WTC11 (cell line): ENCODE measurements around the gene CLDN7. TPM values are rescaled to one million over a fixed set of nuclear protein-coding genes. Genes with fewer than 3 reads are reported as not detected.

Experiments
- ARID4B ChIP-seq: sonication (generic); formaldehyde crosslinking; IDR thresholded peaks from 2 replicates; pipeline ENCODE4 v1.8.0; 2023; ENCODE audit warnings: missing genetic modification reagents, mild to moderate bottlenecking, borderline replicate concordance
- ATF6 ChIP-seq: sonication (generic); formaldehyde crosslinking; IDR thresholded peaks from 2 replicates; pipeline ENCODE4 v1.8.1; 2023; ENCODE audit warnings: mild to moderate bottlenecking, missing genetic modification reagents
- CREM ChIP-seq: sonication (generic); formaldehyde crosslinking; IDR thresholded peaks from 2 replicates; pipeline ENCODE4 v1.8.1; 2022; ENCODE audit warnings: mild to moderate bottlenecking, missing genetic modification reagents, moderate library complexity
- E2F1 ChIP-seq: sonication (generic); formaldehyde crosslinking; IDR thresholded peaks from 2 replicates; pipeline ENCODE4 v1.8.0; 2022; ENCODE audit warnings: mild to moderate bottlenecking, missing genetic modification reagents
- E2F5 ChIP-seq: sonication (generic); formaldehyde crosslinking; IDR thresholded peaks from 2 replicates; pipeline ENCODE4 v1.8.1; 2022; ENCODE audit warnings: mild to moderate bottlenecking, moderate library complexity, missing genetic modification reagents
- EMX1 ChIP-seq: fragments of 250-450 bp; sonication (Bioruptor Pico); IDR thresholded peaks from 2 replicates; pipeline ENCODE4 v1.8.0; 2021; ENCODE audit warnings: mild to moderate bottlenecking
- FOXP4 ChIP-seq: sonication (generic); formaldehyde crosslinking; IDR thresholded peaks from 2 replicates; pipeline ENCODE4 v1.8.0; 2022; ENCODE audit warnings: mild to moderate bottlenecking, missing genetic modification reagents
- GABPB1 ChIP-seq: sonication (generic); formaldehyde crosslinking; IDR thresholded peaks from 2 replicates; pipeline ENCODE4 v1.8.1; 2023; ENCODE audit warnings: mild to moderate bottlenecking, missing genetic modification reagents
- GRHL2 ChIP-seq: fragments of 250-450 bp; sonication (Bioruptor Pico); IDR thresholded peaks from 2 replicates; pipeline ENCODE4 v1.8.0; 2022; ENCODE audit warnings: mild to moderate bottlenecking, moderate library complexity; ENCODE audit not compliant: insufficient replicate concordance, severe bottlenecking
- KAT7 ChIP-seq: sonication (generic); formaldehyde crosslinking; IDR thresholded peaks from 2 replicates; pipeline ENCODE4 v1.8.1; 2023; ENCODE audit warnings: missing genetic modification reagents, mild to moderate bottlenecking, borderline replicate concordance
- MLX ChIP-seq: sonication (generic); formaldehyde crosslinking; IDR thresholded peaks from 2 replicates; pipeline ENCODE4 v1.8.1; 2023; ENCODE audit warnings: mild to moderate bottlenecking, missing genetic modification reagents, moderate library complexity
- NR1H2 ChIP-seq: sonication (generic); formaldehyde crosslinking; IDR thresholded peaks from 2 replicates; pipeline ENCODE4 v1.9.0; 2021; ENCODE audit warnings: mild to moderate bottlenecking, moderate library complexity, missing genetic modification reagents
- NR2C2 ChIP-seq: sonication (generic); formaldehyde crosslinking; IDR thresholded peaks from 2 replicates; pipeline ENCODE4 v1.8.0; 2022; ENCODE audit warnings: mild to moderate bottlenecking, missing genetic modification reagents
- RELA ChIP-seq: sonication (generic); formaldehyde crosslinking; IDR thresholded peaks from 2 replicates; pipeline ENCODE4 v1.8.1; 2022; ENCODE audit warnings: missing genetic modification reagents, mild to moderate bottlenecking, borderline replicate concordance
- TEAD1 ChIP-seq: sonication (generic); formaldehyde crosslinking; IDR thresholded peaks from 2 replicates; pipeline ENCODE4 v1.8.0; 2022; ENCODE audit warnings: mild to moderate bottlenecking, missing genetic modification reagents
- TP53 ChIP-seq: sonication (generic); formaldehyde crosslinking; IDR thresholded peaks from 2 replicates; pipeline ENCODE4 v1.8.1; 2023; ENCODE audit warnings: mild to moderate bottlenecking, missing genetic modification reagents
- USF2 ChIP-seq: sonication (generic); formaldehyde crosslinking; IDR thresholded peaks from 2 replicates; pipeline ENCODE4 v1.8.1; 2023; ENCODE audit warnings: mild to moderate bottlenecking, missing genetic modification reagents, moderate library complexity
- ZNF121 ChIP-seq: sonication (generic); formaldehyde crosslinking; IDR thresholded peaks from 2 replicates; pipeline ENCODE4 v1.8.0; 2023; ENCODE audit warnings: missing genetic modification reagents
- ZNF219 ChIP-seq: sonication (generic); formaldehyde crosslinking; IDR thresholded peaks from 2 replicates; pipeline ENCODE4 v1.8.0; 2023; ENCODE audit warnings: missing genetic modification reagents, mild to moderate bottlenecking, borderline replicate concordance
- ZNF317 ChIP-seq: sonication (generic); formaldehyde crosslinking; IDR thresholded peaks from 2 replicates; pipeline ENCODE4 v1.8.1; 2023; ENCODE audit warnings: low read depth, mild to moderate bottlenecking, moderate library complexity, missing genetic modification reagents, borderline replicate concordance
- ZNF423 ChIP-seq: fragments of 250-450 bp; sonication (Bioruptor Pico); IDR thresholded peaks from 2 replicates; pipeline ENCODE4 v2.1.2; 2022; ENCODE audit warnings: mild to moderate bottlenecking, moderate library complexity
- ZNF425 ChIP-seq: fragments of 250-450 bp; sonication (Bioruptor Pico); conservative IDR thresholded peaks from 2 replicates; pipeline ENCODE4 v1.9.0; 2021; ENCODE audit warnings: mild to moderate bottlenecking
- total RNA-seq: library from RNA; stranded (reverse); gene quantifications from 3 replicates; pipeline ENCODE4 v1.2.3, GENCODE V29; 2021

CLDN7 gene
- total RNA-seq, 1 experiment from 2014 or later, result 136 TPM

GRCh38 chr17:7234083-7234951 lies 28.0 kb downstream of the CLDN7 start, which contains the start of gene DVL2 (continued):
- no peak for TF ChIP-seq ATF6 (CRISPR knock-in tag)
- peak; percentile 88 for TF ChIP-seq EMX1 (CRISPR knock-in tag)
- TF ChIP-seq TEAD1 (CRISPR knock-in tag), result peak; percentile 60; the same call in 1 of the 2 replicates
- peak; percentile 76; the same call in 1 of the 2 replicates for TF ChIP-seq KAT7 (CRISPR knock-in tag)
- 0 out of 2 replicates have a peak, but pooled peaks have one; percentile 84 for TF ChIP-seq E2F5 (CRISPR knock-in tag)
- peak; percentile 65; the same call in 1 of the 2 replicates for TF ChIP-seq TP53 (CRISPR knock-in tag)
- TF ChIP-seq ZNF121 (CRISPR knock-in tag), result peak; percentile 79; the same call in 1 of the 2 replicates
- peak; percentile 74 for TF ChIP-seq GABPB1 (CRISPR knock-in tag)
- TF ChIP-seq ZNF425 (CRISPR knock-in tag), result peak; percentile 90
- no peak for TF ChIP-seq ZNF317 (CRISPR knock-in tag)
- TF ChIP-seq MLX (CRISPR knock-in tag), result no peak; the same call in 1 of the 2 replicates
- TF ChIP-seq USF2 (CRISPR knock-in tag), result peak; percentile 100
- TF ChIP-seq FOXP4, result peak; percentile 68; the same call in 1 of the 2 replicates
- TF ChIP-seq E2F1, result peak; percentile 58; the same call in 1 of the 2 replicates
- no peak for TF ChIP-seq ZNF423 (CRISPR knock-in tag)
- TF ChIP-seq ARID4B (CRISPR knock-in tag), result no peak; the same call in 1 of the 2 replicates
- TF ChIP-seq CREM (CRISPR knock-in tag), result peak; percentile 83
- no peak for TF ChIP-seq NR2C2
- no peak for TF ChIP-seq NR1H2 (CRISPR knock-in tag)
- no peak for TF ChIP-seq ZNF219 (CRISPR knock-in tag)
- 0 out of 2 replicates have a peak, but pooled peaks have one; percentile 70 for TF ChIP-seq RELA (CRISPR knock-in tag)
- TF ChIP-seq GRHL2, result no peak
